Endothelial cell of umbilical vein (primary cell): ENCODE measurements around the gene LINC01488. TPM values are rescaled to one million over a fixed set of nuclear protein-coding genes. Genes with fewer than 3 reads are reported as not detected.

Experiments used
- BruUV-seq: library from RNA; stranded (reverse); fragments of 400-500 nt; replicated peaks from 2 replicates; lab custom pipeline; 2021; lab: Mats Ljungman, UMichigan
- CTCF ChIA-PET: fragments of 300-600, 350-600 bp; sonication (Branson Sonifier 250); formaldehyde crosslinking; loops from one replicate; lab custom pipeline; 2021; ENCODE audit warnings: antibody characterized with exemption, inconsistent platforms; lab: Charles Lee
- POLR2A ChIA-PET: fragments of 300-600, 350-600 bp; sonication (Branson Sonifier 250); formaldehyde crosslinking; loops from one replicate; lab custom pipeline; 2021; ENCODE audit warnings: antibody characterized with exemption, inconsistent platforms; lab: Charles Lee
- DNase-seq: peaks from one replicate; pipeline ENCODE4 v3.0.0-alpha.2; 2011; ENCODE audit warnings: low read depth, low spot score
- FAIRE-seq: peaks from 2 replicates; lab custom pipeline; 2011; peaks lifted over from hg19 to GRCh38; lab: Jason Lieb, UNC
- H2AFZ ChIP-seq: 2 replicates; pipeline ENCODE4 v1.6.0; 2012; ENCODE audit warnings: low read depth, low read length, control low read depth, inconsistent platforms
- H3K27ac ChIP-seq: 2 replicates; pipeline ENCODE4 v1.5.1; 2011; ENCODE audit warnings: low read depth, mild to moderate bottlenecking, control low read depth, low read length, moderate library complexity; ENCODE audit not compliant: insufficient read depth
- H3K27me3 ChIP-seq, 2 experiments: 2 replicates each; pipeline versions ENCODE4 v1.6.0 to v1.6.1; 2011; ENCODE audit warnings: low read length in 2 of 2, mixed read lengths in 1 of 2; ENCODE audit not compliant: control insufficient read depth in 2 of 2, insufficient read depth in 2 of 2
- H3K36me3 ChIP-seq, 2 experiments: 2 replicates in 1 of 2; 3 replicates in 1 of 2; pipeline ENCODE4 v1.5.1; 2011; ENCODE audit warnings: low read length in 2 of 2, mild to moderate bottlenecking in 1 of 2, moderate library complexity in 1 of 2; ENCODE audit not compliant: control insufficient read depth in 2 of 2, insufficient read depth in 2 of 2; ENCODE audit errors: extremely low read depth in 1 of 2
- H3K4me1 ChIP-seq: 3 replicates; pipeline ENCODE4 v1.5.1; 2011; ENCODE audit warnings: mild to moderate bottlenecking, low read length; ENCODE audit not compliant: control insufficient read depth, insufficient read depth; ENCODE audit errors: extremely low read depth
- H3K4me2 ChIP-seq: 2 replicates; pipeline ENCODE4 v1.6.1; 2011; ENCODE audit warnings: low read length, control low read depth, mixed read lengths; ENCODE audit not compliant: insufficient read depth
- H3K4me3 ChIP-seq, 3 experiments: fragments of 200-600 bp in 1 of 3; sonication (generic), shearing (Covaris generic) in 1 of 3; replicated peaks in 1 of 3; 2 replicates each; pipeline ENCODE4 v1.5.1; 2011 to 2016; ENCODE audit warnings: control low read depth in 3 of 3, low read length in 3 of 3, mild to moderate bottlenecking in 2 of 3, inconsistent platforms in 1 of 3, low read depth in 1 of 3, moderate library complexity in 1 of 3; ENCODE audit not compliant: insufficient read depth in 1 of 3
- H3K79me2 ChIP-seq: 2 replicates; pipeline ENCODE4 v1.6.0; 2012; ENCODE audit warnings: low read length, inconsistent platforms; ENCODE audit not compliant: control insufficient read depth, insufficient read depth
- H3K9ac ChIP-seq: replicated peaks from 2 replicates; pipeline ENCODE3; 2011; ENCODE audit warnings: low read length, control low read depth; ENCODE audit not compliant: insufficient read depth; ENCODE audit errors: extremely low read depth
- H3K9me1 ChIP-seq: replicated peaks from 3 replicates; pipeline ENCODE4 v1.6.0; 2011; ENCODE audit warnings: mild to moderate bottlenecking, low read length; ENCODE audit not compliant: control insufficient read depth, insufficient read depth; ENCODE audit errors: extremely low read depth
- H3K9me3 ChIP-seq: replicated peaks from 2 replicates; pipeline ENCODE4 v1.5.1; 2012; ENCODE audit warnings: low read length, inconsistent platforms; ENCODE audit not compliant: control insufficient read depth, insufficient read depth
- H4K20me1 ChIP-seq: replicated peaks from 2 replicates; pipeline ENCODE3; 2011; ENCODE audit warnings: mild to moderate bottlenecking, low read length; ENCODE audit not compliant: control insufficient read depth, insufficient read depth; ENCODE audit errors: extremely low read depth
- CTCF ChIP-seq, 2 donors: IDR thresholded peaks; 1 replicate in 1 of 2; 2 replicates in 1 of 2; pipeline ENCODE4 v1.5.1; 2011; ENCODE audit warnings: low read length in 2 of 2, mild to moderate bottlenecking in 2 of 2, moderate library complexity in 2 of 2, control low read depth in 1 of 2, inconsistent platforms in 1 of 2, low read depth in 1 of 2; ENCODE audit not compliant: insufficient read depth in 1 of 2; ENCODE audit errors: extremely low read depth in 1 of 2
- EZH2 ChIP-seq: IDR thresholded peaks from 2 replicates; pipeline ENCODE4 v1.6.1; 2012; ENCODE audit warnings: borderline replicate concordance, low read depth, mild to moderate bottlenecking, moderate library complexity, low read length, inconsistent platforms; ENCODE audit not compliant: severe bottlenecking
- FOS ChIP-seq: IDR thresholded peaks from 2 replicates; pipeline ENCODE4 v1.6.1; 2011; ENCODE audit warnings: mild to moderate bottlenecking, low read length, moderate library complexity, borderline replicate concordance; ENCODE audit not compliant: insufficient read depth
- GATA2 ChIP-seq: IDR thresholded peaks from 2 replicates; pipeline ENCODE4 v1.7.0; 2011; ENCODE audit warnings: low read depth, mild to moderate bottlenecking, moderate library complexity, mixed read lengths, low read length; ENCODE audit not compliant: insufficient read length, insufficient read depth
- JUN ChIP-seq: IDR thresholded peaks from 2 replicates; pipeline ENCODE4 v1.6.1; 2011; ENCODE audit warnings: borderline replicate concordance, low read depth; ENCODE audit not compliant: insufficient read length, insufficient read depth
- MAX ChIP-seq: IDR thresholded peaks from 2 replicates; pipeline ENCODE4 v1.6.1; 2011; ENCODE audit not compliant: insufficient read depth, insufficient read length
- MYC ChIP-seq: IDR thresholded peaks from one replicate; pipeline ENCODE4 v1.6.1; 2011; ENCODE audit warnings: mild to moderate bottlenecking, low read depth, low read length
- POLR2A ChIP-seq: IDR thresholded peaks from 2 replicates; pipeline ENCODE4 v1.6.1; 2012; ENCODE audit warnings: low read depth, mild to moderate bottlenecking, control low read depth, low read length
- POLR2AphosphoS5 ChIP-seq: IDR thresholded peaks from 2 replicates; pipeline ENCODE4 v1.6.1; 2012; ENCODE audit warnings: low read depth, mild to moderate bottlenecking, control low read depth, low read length, moderate library complexity; ENCODE audit not compliant: insufficient read depth
- dilution Hi-C: fragments of 300-500 bp; cut with MboI; formaldehyde crosslinking; loops from one replicate; pipeline ENCODE4 v1.15.0; 2019; ENCODE audit warnings: low sequenced_read_pairs; ENCODE audit not compliant: extremely low pct_ligation_motif_present
- intact Hi-C: fragments of 100-400 bp; cut with micrococcal nuclease; formaldehyde crosslinking; loops from one replicate; pipeline ENCODE4 v1.10.0; 2022
- polyA plus RNA-seq, 4 experiments: library from polyadenylated mRNA; depleted of rRNA in 3 of 4; stranded (reverse) in 3 of 4; unstranded in 1 of 4; fragments of >200 nt; gene quantifications; 2 replicates each; pipeline versions ENCODE4 v1.2.1 to v1.2.3, GENCODE V29; 2011 to 2012; ENCODE audit warnings: missing spikeins in 1 of 4
- total RNA-seq: library from RNA; stranded (reverse); gene quantifications from 2 replicates; pipeline ENCODE4 v1.2.3, GENCODE V29; 2021

LINC01488 gene
- total and polyA plus RNA-seq, 2 donors (not counting 3 experiments of a cell fraction or from before 2014, with no cell fraction given) = not detected

- Histone ChIP-seq H3K9ac (no peak overlapping the region), H3K9me3 (no peaks in the 10 kb centered on the region), H3K79me2 (no peaks in the 10 kb centered on the region), H3K4me3 (no peak overlapping the region), H4K20me1 (no peaks in the 10 kb centered on the region), H3K4me1 (no peaks in the 10 kb centered on the region), H3K9me1 (no peaks in the 10 kb centered on the region), H3K4me2 (no peak overlapping the region), H3K36me3 (no peaks in the 10 kb centered on the region), H2AFZ (no peak overlapping the region), H3K27me3 (no peaks in the 10 kb centered on the region), H3K27ac (no peak overlapping the region)
- CTCF ChIA-PET = no interaction called here
- no peak for FAIRE-seq
- no peak for DNase-seq
- dilution Hi-C loops = no loop called here
- POLR2A ChIA-PET = no interaction called here
- intact Hi-C loops = no loop called here
- BruUV-seq = no TSS peak
- TF ChIP-seq CTCF (IDR thresholded peaks at IDR 0.05; ENCODE audit: extremely low read depth in 1 of 2, insufficient read depth in 1 of 2, low read depth in 1 of 2, low read length in 2 of 2) = no peak
- TF ChIP-seq FOS = no peak
- TF ChIP-seq MAX = no peak
- no peak for TF ChIP-seq GATA2
- no peak for TF ChIP-seq EZH2
- TF ChIP-seq MYC = no peak
- TF ChIP-seq POLR2AphosphoS5 = no peak
- TF ChIP-seq JUN = no peak
- no peak for TF ChIP-seq POLR2A
Observed at GRCh38 chr11:69437001-69437875, 44.2 kb upstream of the LINC01488 start.
